HepG2 (cell line): Measurements from ENCODE around the gene UCP2. TPM values are rescaled to one million over a fixed set of nuclear protein-coding genes. Genes with fewer than 3 reads are reported as not detected.

Experiments used
- ATAC-seq: fragments of 200-7000 bp; cut with Tn5 transposase; 3 replicates; pipeline ENCODE4 v1.9.1; 2020; ENCODE audit warnings: mild to moderate bottlenecking, moderate library complexity
- BruUV-seq: library from RNA; stranded (reverse); fragments of 400-500 nt; replicated peaks from 2 replicates; lab custom pipeline; 2021; lab: Mats Ljungman, UMichigan
- CTCF ChIA-PET: fragments of 300-600 bp; formaldehyde crosslinking; extraction: SDS; loops from one replicate; lab custom pipeline; 2021; ENCODE audit warnings: low total read pairs, inconsistent platforms, low intra/inter-chr PET ratio; lab: Yijun Ruan, JAX
- POLR2A ChIA-PET: fragments of 350-600 bp; sonication (Branson Sonifier 250); formaldehyde crosslinking; loops from one replicate; lab custom pipeline; 2020; ENCODE audit warnings: antibody characterized with exemption, inconsistent platforms; lab: Yijun Ruan, JAX
- DNase-seq: peaks from one replicate; pipeline ENCODE4 v3.0.0-alpha.2; 2015; ENCODE audit warnings: low spot score
- FAIRE-seq: peaks from 3 replicates; lab custom pipeline; 2011; peaks lifted over from hg19 to GRCh38; lab: Jason Lieb, UNC
- H2AFZ ChIP-seq: one replicate; pipeline ENCODE4 v1.6.1; 2011; ENCODE audit warnings: low read length, inconsistent platforms
- H3K27ac ChIP-seq: fragments of 300-600 bp; 3 replicates; pipeline ENCODE4 v1.8.0; 2011; ENCODE audit warnings: mixed run types, mild to moderate bottlenecking, mixed read lengths, low read length, inconsistent platforms; ENCODE audit not compliant: insufficient read depth; ENCODE audit errors: extremely low read length
- H3K27me3 ChIP-seq, 2 experiments: fragments of 200-600 bp in 1 of 2; 2 replicates in 1 of 2; 3 replicates in 1 of 2; pipeline versions ENCODE4 v1.6.0 to v1.8.0; 2011; ENCODE audit warnings: low read length in 2 of 2, mild to moderate bottlenecking in 2 of 2, moderate library complexity in 2 of 2, inconsistent platforms in 1 of 2; ENCODE audit not compliant: insufficient read depth in 2 of 2, control insufficient read depth in 1 of 2
- H3K36me3 ChIP-seq, 2 experiments: fragments of 200-600 bp in 1 of 2; replicated peaks in 1 of 2; 2 replicates in 1 of 2; 3 replicates in 1 of 2; pipeline versions ENCODE4 v1.5.1 to v1.8.0; 2011; ENCODE audit warnings: low read length in 2 of 2, inconsistent platforms in 1 of 2; ENCODE audit not compliant: insufficient read depth in 2 of 2, control insufficient read depth in 1 of 2
- H3K4me1 ChIP-seq: 2 replicates; pipeline ENCODE4 v1.5.1; 2012; ENCODE audit warnings: low read length, inconsistent platforms; ENCODE audit not compliant: insufficient read depth
- H3K4me2 ChIP-seq: 2 replicates; pipeline ENCODE4 v1.6.0; 2011; ENCODE audit warnings: low read depth, low read length, inconsistent platforms
- H3K4me3 ChIP-seq, 3 experiments: fragments of 200-600 bp in 1 of 3; sonication (generic), shearing (Covaris generic) in 1 of 3; replicated peaks in 1 of 3; 2 replicates each; pipeline ENCODE4 v1.5.1; 2011 to 2016; ENCODE audit warnings: low read length in 3 of 3, inconsistent platforms in 2 of 3, low read depth in 2 of 3, mild to moderate bottlenecking in 2 of 3, control low read depth in 1 of 3, mixed read lengths in 1 of 3; ENCODE audit not compliant: insufficient read depth in 1 of 3
- H3K79me2 ChIP-seq: one replicate; pipeline ENCODE4 v1.6.1; 2011; ENCODE audit warnings: low read length, inconsistent platforms; ENCODE audit not compliant: insufficient read depth
- H3K9ac ChIP-seq: 2 replicates; pipeline ENCODE4 v1.6.0; 2011; ENCODE audit warnings: mild to moderate bottlenecking, low read depth, low read length, inconsistent platforms; ENCODE audit not compliant: insufficient read depth
- H3K9me3 ChIP-seq: 2 replicates; pipeline ENCODE4 v1.5.1; 2012; ENCODE audit warnings: mild to moderate bottlenecking, low read length
- H4K20me1 ChIP-seq: 2 replicates; pipeline ENCODE4 v1.6.0; 2011; ENCODE audit warnings: inconsistent platforms, mild to moderate bottlenecking, low read length, moderate library complexity; ENCODE audit not compliant: insufficient read depth
- CERS6 ChIP-seq: sonication (generic); formaldehyde crosslinking; IDR thresholded peaks from 2 replicates; pipeline ENCODE4 v1.5.0; 2020; ENCODE audit warnings: missing genetic modification reagents
- NR1H2 ChIP-seq: sonication (generic); formaldehyde crosslinking; IDR thresholded peaks from 2 replicates; pipeline ENCODE4 v1.8.1; 2022; ENCODE audit warnings: low read depth, missing genetic modification reagents, borderline replicate concordance
- ZBTB49 ChIP-seq: sonication (generic); formaldehyde crosslinking; IDR thresholded peaks from 2 replicates; pipeline ENCODE4 v1.4.0; 2020; ENCODE audit warnings: missing genetic modification reagents, borderline replicate concordance
- ZHX2 ChIP-seq, 2 experiments: sonication (generic) in 1 of 2; formaldehyde crosslinking in 1 of 2; IDR thresholded peaks; 2 replicates each; pipeline versions ENCODE4 v1.6.1 to v1.9.0; 2014 to 2022; ENCODE audit warnings: antibody characterized with exemption in 1 of 2, borderline replicate concordance in 1 of 2, inconsistent platforms in 1 of 2, low read depth in 1 of 2, missing genetic modification reagents in 1 of 2
- ZNF235 ChIP-seq: sonication (generic); formaldehyde crosslinking; IDR thresholded peaks from 2 replicates; pipeline ENCODE4 v1.8.1; 2023; ENCODE audit warnings: mild to moderate bottlenecking, missing genetic modification reagents, borderline replicate concordance
- ZNF570 ChIP-seq: sonication (generic); formaldehyde crosslinking; IDR thresholded peaks from 2 replicates; pipeline ENCODE4 v1.4.0; 2020; ENCODE audit warnings: mild to moderate bottlenecking, missing genetic modification reagents, borderline replicate concordance
- ZNF674 ChIP-seq: sonication (generic); formaldehyde crosslinking; IDR thresholded peaks from 2 replicates; pipeline ENCODE4 v1.5.0; 2020; ENCODE audit warnings: low read depth, mild to moderate bottlenecking, missing genetic modification reagents
- ZNF678 ChIP-seq: sonication (generic); formaldehyde crosslinking; IDR thresholded peaks from 2 replicates; pipeline ENCODE4 v1.4.0; 2020; ENCODE audit warnings: mild to moderate bottlenecking, missing genetic modification reagents
- WGBS: methylation state at CpG from one replicate; pipeline ENCODE4 v1.1.6; 2017; ENCODE audit warnings: low lambda C conversion rate; 5-methylcytosine and 5-hydroxymethylcytosine counted together
- in situ Hi-C: cut with HindIII; loops from 2 replicates; pipeline ENCODE4 v1.10.0; 2017; ENCODE audit warnings: low pct_unique_long_range_greater_than_20kb; ENCODE audit not compliant: extremely low pct_ligation_motif_present
- intact Hi-C: fragments of 100-400 bp; cut with micrococcal nuclease; formaldehyde crosslinking; loops from one replicate; pipeline ENCODE4 v1.10.0; 2022; ENCODE audit not compliant: unreplicated experiment
- polyA plus RNA-seq, 8 experiments: library from polyadenylated mRNA; depleted of rRNA in 3 of 8; stranded (reverse) in 7 of 8; unstranded in 1 of 8; fragments of >200 nt; fragmentation: Illumina TruSeq in 4 of 8; extraction: Trizol in 4 of 8; gene quantifications; 2 replicates each; pipeline versions ENCODE4 v1.2.1 to v1.2.3, GENCODE V29; 2011 to 2016; ENCODE audit warnings: low read depth in 4 of 8, missing spikeins in 1 of 8, mixed read lengths in 1 of 8; ENCODE audit not compliant: insufficient read depth in 1 of 8
- total RNA-seq, 5 experiments: library from RNA; depleted of rRNA; stranded (reverse); fragments of >200 nt; fragmentation: Illumina TruSeq; extraction: Trizol; gene quantifications; 2 replicates each; pipeline ENCODE4 v1.2.3, GENCODE V29; 2016; ENCODE audit warnings: low read depth in 1 of 5

Gene UCP2
- total and polyA plus RNA-seq, 2 of the 13 experiments (the other 11 are each of a cell fraction or from before 2014, with no cell fraction given): 2.7 to 3.2 TPM

- no peak for TF ChIP-seq ZBTB49 (CRISPR knock-in tag)
- TF ChIP-seq CERS6 (CRISPR knock-in tag): no peak
Observed at GRCh38 chr11:73995247-73995646, 12.6 kb upstream of the UCP2 start (continued).

GRCh38 chr11:73991471-73992006 lies 8.9 kb upstream of the UCP2 start:
- peak overlapping the region; percentile 31 for H3K4me2 ChIP-seq
- H3K4me3 ChIP-seq: 0 out of 6 replicates have a peak overlapping the region, but pooled peaks of 1 of the 3 experiments have one; percentile 20
- no peaks in the 10 kb centered on the region; a peak in 1 of 5 replicates for H3K27me3 ChIP-seq
- no peaks in the 10 kb centered on the region for H3K79me2 ChIP-seq
- H3K36me3 ChIP-seq: no peaks in the 10 kb centered on the region
- no peak for TF ChIP-seq NR1H2 (CRISPR knock-in tag)
- no peak for TF ChIP-seq ZHX2 (IDR thresholded peaks at IDR 0.05; ENCODE audit: low read depth)
- no peak for TF ChIP-seq ZHX2 (CRISPR knock-in tag; IDR thresholded peaks at IDR 0.05; ENCODE audit: borderline replicate concordance)
- no peak for TF ChIP-seq ZNF235
- TF ChIP-seq ZNF678 (CRISPR knock-in tag): no peak
- TF ChIP-seq ZNF674 (CRISPR knock-in tag): no peak
- TF ChIP-seq ZNF570 (CRISPR knock-in tag): no peak
- DNase-seq (no peak), FAIRE-seq (no peak), ATAC-seq (no peak; the same call in 1 of the 3 replicates)
- H4K20me1 ChIP-seq: no peaks in the 10 kb centered on the region
- H3K27ac ChIP-seq: no peak overlapping the region
- ChIA-PET CTCF (no interaction called here), POLR2A (interaction anchor here (1.0 kb wide), 1 partner anchor 9 kb away, joined by 3 read pairs; the partner anchor contains the start of gene UCP2)
- in situ Hi-C loops: no loop called here
- intact Hi-C loops: no loop called here
- H3K9me3 ChIP-seq: no peaks in the 10 kb centered on the region
- H3K9ac ChIP-seq: no peak overlapping the region
- BruUV-seq: no TSS peak
- WGBS: 40% methylated on average over 5 of the region's 6 CpGs
- H2AFZ ChIP-seq: no peak overlapping the region
- peaks cover 25% of the 10 kb centered on the region for H3K4me1 ChIP-seq
